NK-92 treated with Interleukin-12 subunit alpha and Interleukin-12 subunit beta, amount 100 ng/mL, for 24 hours (cell line): Measurements from ENCODE around the gene CCDC158.
"Not testable (repeated sequence)": the region's sequence is repeated elsewhere in the genome, so short reads cannot be mapped to it uniquely, and the experiment has no call there.

Source experiments
- DNase-seq: peaks from one replicate; lab custom pipeline; 2025; lab: John Stamatoyannopoulos, UW

CCDC158 gene

DNA sequence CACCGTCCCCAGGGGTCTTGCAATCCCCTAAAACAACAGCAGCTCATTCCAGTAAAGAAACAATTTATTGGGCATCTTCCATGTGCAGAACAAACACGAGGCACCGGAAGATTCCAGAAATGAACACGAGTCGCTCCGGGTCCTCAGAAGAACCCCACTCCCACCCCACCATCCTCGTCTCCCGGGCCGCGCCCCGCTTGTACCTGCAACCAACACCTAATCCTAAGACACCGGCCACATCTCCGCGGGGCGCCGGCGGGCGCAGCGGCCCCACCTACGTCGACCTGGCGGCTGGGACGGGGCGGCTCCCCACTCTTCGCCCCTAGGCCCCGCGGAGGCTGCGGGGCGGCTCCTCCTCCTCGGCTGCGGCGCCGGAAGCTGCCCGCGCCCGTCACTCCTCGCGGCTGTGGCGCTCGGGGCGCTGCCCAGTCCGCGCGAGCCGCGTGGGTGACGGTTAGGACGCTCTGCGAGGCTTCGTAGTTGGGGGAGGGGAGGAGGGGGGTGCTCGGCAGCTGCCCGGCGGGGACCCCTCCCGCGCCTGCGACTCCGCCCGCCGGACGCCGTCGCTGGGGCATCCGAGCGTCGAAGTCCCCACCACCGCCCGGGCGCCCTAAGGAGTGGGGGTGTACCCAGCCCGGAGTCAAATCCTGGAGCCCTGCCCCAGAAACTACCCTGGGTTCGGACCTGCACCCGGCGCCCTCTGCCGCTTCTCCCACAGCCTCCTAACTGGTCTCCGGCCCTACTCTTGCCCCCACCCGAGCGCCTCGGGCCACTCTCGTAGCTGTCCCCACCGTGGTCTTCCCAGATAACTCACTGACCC lies at the start of gene CCDC158:
Gene CCDC158 (minus strand): TSS at position 380 of the 820 bp plus-strand sequence. CDS start 17,934 bp downstream, outside the sequence.
- DNase-seq = no peak

DNA sequence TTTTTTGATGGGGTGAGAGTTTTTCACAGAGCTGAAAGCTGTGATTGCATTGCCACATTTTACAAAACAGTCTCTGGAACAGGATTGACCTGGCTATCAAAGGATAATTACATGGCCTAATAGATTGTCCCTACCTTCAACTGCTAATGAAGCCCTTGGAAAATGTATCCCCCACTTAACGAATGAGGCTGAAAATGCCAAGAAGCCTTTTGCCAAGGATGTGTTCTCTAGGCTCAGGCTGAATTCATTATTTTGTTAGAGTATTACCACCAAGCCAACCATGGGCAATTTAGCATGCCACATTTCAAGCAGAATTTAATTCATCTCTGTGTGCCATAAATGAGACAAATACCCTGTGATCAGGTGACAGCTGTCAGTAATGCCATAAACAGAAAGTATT lies 49.6 kb upstream of the CCDC158 start:
- DNase-seq = no peak

DNA sequence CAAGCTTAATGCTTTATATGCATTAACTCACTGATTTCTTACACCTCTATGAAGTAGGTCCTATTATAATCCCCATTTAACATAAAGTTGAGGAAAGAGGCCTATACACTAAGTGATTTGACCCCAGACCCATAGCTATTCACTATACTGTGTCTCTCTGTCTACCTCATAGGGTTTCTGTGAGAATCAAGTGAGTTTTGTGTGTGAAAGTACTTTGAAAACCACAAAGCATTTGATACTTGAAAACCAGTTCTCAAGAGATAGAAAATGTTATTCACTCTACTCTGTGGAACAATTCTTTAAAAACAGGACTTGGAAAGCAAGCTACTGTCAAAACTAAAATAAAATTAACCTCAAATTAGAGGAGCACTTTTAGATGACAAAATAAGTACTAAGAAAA lies 49.1 kb upstream of the CCDC158 start:
- DNase-seq = no peak

DNA sequence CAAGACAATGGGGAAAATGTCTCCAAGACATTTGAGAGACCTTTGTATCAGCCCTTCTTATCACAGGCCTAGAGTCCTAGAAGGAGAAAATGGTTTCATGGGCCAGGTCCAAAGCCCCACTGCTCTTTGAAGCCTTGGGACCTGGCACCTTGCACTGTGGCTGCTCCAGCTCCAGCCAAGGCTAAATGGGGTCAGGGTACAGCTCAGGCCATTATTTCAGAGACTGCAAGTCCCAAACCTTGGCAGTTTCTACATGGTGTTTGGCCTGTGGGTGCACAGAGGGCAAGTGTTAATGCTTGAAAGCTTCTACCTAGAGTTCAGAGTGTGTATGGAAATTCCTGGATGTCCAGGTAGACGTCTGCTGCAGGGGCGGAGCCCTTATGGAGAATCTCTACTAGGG lies 42.6 kb upstream of the CCDC158 start:
- no peak for DNase-seq

GRCh38 chr4:76459291-76459723 lies 38.4 kb upstream of the CCDC158 start:
- no peak for DNase-seq

DNA sequence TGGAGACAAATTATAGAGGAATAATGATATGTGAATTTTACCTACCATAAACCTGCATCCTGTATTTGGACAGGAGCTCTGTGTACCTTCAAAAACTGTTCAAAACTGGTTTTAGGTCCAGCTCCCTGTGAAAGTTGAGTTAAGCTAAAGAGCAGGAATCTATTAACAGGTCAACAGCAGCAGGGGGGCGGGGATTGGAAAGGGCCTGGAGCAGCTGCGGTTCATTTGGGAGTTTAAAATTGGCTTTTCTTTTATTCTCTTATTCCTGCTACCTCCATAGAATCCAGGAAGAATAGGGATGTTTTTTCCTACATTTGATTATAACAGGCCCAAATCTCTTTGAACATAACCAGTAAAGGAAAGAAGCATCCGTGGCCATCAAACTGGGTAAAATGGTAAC lies 37.9 kb upstream of the CCDC158 start:
- DNase-seq = no peak

DNA sequence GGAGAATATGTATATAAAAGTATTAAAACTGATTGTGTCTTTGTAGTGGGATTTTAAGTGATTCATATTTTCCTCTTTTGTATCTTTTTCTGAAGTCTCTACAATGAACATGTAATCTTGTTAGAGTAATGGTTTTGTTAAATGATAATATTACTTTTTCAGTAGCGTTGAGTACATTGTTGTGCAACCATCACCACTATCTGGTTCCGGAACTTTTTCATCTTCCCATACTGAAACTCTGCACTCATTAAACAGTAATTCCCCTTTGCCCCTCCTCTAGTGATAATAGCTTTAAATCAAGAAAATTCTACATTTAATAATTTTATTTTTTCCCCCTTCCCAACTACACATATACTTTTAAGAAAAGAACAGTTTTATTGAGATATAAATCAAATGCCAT lies 37.4 kb upstream of the CCDC158 start:
- DNase-seq = no peak

DNA sequence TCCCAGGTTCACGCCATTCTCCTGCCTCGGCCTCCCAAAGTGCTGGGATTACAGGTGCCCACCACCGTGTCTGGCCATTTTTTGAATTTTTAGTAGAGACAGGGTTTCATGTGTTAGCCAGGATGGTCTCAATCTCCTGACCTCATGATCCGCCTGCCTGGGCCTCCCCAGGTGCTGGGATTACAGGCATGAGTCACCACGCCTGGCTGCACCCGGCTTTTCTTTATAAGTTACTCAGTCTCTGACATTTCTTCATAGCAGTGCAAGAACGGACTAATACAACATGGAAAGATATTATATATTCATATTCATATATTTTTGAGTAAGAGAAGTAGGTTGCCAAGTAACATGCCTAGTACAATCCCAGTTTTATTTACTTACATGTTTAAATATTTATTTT lies 36.9 kb upstream of the CCDC158 start:
- DNase-seq = no peak

GRCh38 chr4:76454073-76454472 lies 33.1 kb upstream of the CCDC158 start:
- DNase-seq = not testable (repeated sequence)

DNA sequence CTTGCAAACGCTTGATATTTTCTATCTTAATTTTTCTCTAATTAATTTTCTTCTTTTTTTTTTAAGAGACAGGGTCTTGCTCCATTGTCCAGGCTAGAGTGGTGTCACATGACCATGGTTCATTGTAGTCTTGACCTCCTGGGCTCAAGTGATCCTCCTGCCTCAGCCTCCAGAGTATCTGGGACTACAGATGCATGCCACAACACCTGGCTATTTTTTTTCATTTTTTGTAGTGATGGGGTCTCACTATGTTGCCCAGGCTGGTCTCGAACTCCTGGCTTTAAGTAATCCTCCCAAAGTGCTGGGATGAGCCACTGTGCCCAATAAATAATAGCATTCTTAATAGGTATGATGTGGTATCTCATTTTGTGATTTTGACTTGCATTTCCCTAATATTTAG lies 32.3 kb upstream of the CCDC158 start:
- DNase-seq = no peak

- DNase-seq = no peak
Measured at GRCh38 chr4:76449833-76450232, 28.9 kb upstream of the CCDC158 start.

DNA sequence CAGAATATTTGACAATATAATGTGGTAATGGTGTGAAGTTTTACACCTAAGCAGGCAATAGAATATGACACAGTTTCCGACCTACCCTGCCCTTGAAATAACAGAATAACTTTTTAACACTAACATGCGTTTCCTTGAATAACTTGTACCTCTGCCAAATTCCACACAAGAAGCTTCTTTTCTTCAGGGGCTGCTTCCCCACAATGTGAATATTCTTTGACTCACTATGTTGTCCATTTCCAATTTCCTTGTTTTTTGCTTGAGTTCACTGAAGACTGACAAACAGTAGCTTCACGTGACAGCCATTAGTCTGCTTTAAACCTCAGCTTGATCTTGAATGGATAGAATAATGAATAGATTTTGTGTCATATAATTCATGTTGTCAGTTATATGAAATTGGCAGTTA lies 28.4 kb upstream of the CCDC158 start:
- no peak for DNase-seq

DNA sequence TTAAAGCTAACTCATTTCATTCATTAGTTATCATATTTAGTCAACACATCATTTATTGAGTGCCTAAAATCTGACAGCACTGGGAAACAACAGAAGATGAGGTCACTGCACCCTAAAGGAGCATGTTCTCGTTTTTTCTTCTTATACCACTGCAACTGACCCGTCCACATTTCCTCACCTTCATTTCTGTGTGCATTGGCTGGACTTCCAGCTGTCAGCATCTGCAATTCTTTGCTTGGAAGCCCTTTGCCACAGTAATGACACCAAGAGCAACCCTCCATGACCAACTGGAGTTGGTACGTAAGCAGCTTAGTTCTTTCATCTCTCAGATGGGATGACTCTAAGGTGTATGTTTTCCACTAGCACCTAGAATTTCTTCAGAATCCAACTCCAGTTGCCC lies 27.3 kb upstream of the CCDC158 start:
- DNase-seq = no peak

DNA sequence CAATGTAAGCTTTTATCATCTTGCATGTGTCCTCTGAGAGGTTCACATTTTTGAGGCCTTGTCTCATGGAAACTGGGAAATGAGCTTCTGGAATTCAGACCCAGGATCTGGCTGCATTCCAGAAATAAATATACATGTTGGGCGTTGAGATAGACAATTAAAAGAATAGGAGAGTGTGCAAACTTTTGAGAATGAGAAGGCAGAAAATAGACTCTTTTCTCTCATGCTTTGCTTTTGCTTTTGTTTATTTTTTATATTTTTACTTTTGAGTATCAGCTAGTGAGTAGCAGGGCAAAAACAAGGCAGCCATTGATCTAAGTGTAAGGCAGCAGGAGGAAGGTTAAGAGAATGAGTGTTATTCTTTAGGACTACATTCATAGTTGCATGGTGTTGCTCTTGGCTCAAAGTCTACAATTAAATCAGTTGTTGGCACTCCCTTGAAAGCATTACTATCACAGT lies 26.5 kb upstream of the CCDC158 start:
- DNase-seq = no peak

DNA sequence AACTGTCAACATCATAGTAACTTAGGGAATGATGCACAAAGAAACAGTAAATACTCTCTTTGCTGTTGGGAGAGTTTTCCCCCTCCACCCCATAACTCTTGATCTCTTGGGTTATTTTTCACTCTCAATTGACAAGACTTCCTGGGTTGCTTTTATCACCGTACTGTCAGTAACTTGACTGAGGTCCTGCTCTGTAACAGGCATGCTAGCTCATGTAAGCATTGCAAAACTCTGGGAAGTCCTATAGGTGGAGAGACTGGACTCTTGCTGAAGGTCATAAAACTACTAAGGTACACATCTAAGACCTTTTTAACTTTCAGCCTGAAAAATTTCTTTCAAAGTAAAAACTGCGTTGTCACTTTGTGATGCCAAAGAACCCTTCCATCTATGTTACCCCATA lies 25.0 kb upstream of the CCDC158 start:
- no peak for DNase-seq

- no peak for DNase-seq
Measured at GRCh38 chr4:76443376-76443775, 22.4 kb upstream of the CCDC158 start.

- DNase-seq = no peak
Measured at GRCh38 chr4:76442807-76443206, 21.9 kb upstream of the CCDC158 start.

DNA sequence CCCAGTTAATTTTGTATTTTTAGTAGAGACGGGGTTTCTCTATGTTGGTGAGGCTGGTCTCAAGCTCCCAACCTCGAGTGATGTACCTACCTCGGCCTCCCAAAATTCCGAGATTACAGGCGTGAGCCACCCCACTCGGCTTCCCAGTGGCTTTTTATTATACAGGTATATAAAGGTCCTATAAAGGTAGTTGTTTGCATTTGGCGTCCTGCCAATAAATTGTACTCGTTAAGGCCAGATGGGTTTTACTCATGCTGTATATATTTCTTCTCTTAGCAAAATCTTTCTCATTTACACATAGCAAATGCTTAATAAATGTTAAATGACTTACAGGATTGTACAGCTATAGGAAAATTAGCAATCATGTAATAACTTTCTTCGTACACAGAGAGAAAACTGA lies 20.9 kb upstream of the CCDC158 start:
- DNase-seq = no peak

DNA sequence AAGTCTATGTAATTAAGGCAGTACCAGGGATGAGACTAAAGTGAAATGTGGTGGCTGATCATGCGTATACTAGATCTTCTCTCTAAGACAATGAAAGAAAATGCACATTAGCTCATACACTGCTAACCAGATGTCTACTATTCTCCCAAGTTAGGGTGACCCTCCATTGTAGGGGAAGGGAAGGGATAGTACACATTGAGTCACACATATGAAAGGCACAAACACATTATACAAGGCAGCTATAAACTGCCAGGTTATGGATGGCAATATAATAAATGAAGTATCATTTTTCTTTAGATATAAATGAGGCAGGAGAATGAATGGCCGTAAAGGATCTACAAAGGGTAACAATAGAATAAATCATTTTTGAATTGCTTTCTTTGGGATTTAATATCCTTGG lies 18.6 kb upstream of the CCDC158 start:
- no peak for DNase-seq

DNA sequence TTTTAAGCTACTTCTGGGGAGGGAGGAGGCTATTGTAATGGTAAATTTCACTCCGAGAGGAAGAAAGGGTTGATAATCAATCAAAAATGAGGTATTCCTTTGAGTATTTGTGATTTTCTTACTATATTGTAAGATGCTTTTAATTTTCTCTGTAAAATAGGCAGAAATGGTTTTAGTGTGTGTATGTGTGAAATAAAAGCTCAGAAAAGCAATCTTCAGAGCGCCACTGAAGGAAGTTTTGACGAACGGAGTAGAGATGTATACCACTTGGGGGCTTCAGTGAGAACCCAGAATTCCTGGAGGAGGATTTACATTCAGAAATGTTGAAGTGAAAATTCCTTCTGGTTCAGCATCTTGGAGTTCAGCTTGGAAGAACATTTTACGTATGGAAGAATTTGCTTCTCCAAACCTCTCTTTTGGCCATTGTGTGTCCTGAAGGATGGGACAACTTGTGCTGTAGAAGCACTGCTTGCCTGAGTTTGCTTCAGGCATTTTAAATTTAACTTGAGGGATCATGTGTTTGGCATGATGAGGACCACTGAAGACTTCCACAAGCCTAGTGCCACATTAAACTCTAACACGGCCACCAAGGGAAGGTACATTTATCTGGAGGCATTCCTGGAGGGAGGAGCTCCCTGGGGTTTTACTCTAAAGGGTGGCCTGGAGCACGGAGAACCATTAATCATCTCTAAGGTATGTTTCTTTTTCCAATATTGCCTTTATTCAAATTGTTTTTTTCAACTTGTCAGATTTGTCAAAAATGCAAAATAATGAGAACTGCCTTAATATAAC lies 14.8 kb upstream of the CCDC158 start:
- DNase-seq = no peak

- DNase-seq = no peak
Measured at GRCh38 chr4:76434901-76435527, 14.1 kb upstream of the CCDC158 start, which contains the start of gene SHROOM3. TSS of gene SHROOM3 (plus strand) at chr4:76435229. CDS start at chr4:76436053, 824 bp downstream.

DNA sequence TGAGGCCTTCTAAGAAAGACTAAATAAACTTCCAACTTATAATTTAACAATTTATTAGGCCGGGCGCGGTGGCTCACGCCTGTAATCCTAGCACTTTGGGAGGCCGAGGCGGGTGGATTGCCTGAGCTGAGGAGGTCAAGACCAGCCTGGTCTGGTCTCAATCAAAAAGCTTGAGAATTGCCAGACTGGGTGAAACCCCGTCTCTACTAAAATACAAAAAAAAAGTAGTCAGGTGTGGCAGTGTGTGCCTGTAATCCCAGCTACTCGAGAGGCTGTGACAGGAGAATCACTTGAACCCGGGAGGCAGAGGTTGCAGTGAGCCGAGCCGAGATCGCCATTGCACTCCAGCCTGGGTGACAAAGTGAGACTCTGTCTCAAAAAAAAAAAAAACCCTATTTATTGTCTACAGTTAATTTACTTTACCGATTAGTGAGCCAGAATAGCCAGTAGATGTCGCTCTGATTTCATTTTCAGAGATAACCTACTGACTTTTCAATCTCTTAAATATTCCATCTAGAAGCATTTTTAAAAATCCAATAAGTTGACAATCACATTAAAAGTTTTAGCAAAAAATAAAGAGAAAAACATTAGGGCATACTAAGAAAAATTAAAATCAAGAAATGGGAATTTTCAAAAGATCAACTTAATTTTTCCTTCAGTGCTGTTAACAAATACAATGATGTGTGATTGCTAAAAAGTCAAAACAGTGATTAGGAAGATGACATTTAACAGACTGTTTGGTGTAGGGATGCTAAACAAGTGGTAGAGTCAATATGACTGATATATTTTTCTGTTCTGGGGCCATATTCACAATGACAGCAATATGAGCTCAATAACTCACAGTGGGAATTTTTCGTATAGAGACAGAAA lies 9.8 kb upstream of the CCDC158 start:
- DNase-seq = no peak
